ENCODE data around the gene DCP1B.

DCP1B gene

GRCh38 chr12:1904875-1905274 lies 99.4 kb downstream of the DCP1B start:
- H3K9ac ChIP-seq (ENCODE audit: low read length), result no peak overlapping the region
- no peak overlapping the region for H2BK15ac ChIP-seq (ENCODE audit: low read depth, poor library complexity, severe bottlenecking)
- no peak overlapping the region for H2BK5ac ChIP-seq (ENCODE audit: low read depth, low read length, poor library complexity, severe bottlenecking)
- no peak overlapping the region for H3K23ac ChIP-seq (ENCODE audit: low read length in 2 of 2)
- no peak overlapping the region for H4K8ac ChIP-seq (ENCODE audit: low read length)
- H2BK120ac ChIP-seq (ENCODE audit: low read depth, low read length), result no peak overlapping the region
- H2BK12ac ChIP-seq (ENCODE audit: low read length in 2 of 2), result no peak overlapping the region
- no peak overlapping the region for H3K4me2 ChIP-seq (ENCODE audit: low read length, poor library complexity, severe bottlenecking)
- DNase-seq, result no peak
- peaks cover 0 to 19% of the 10 kb centered on the region in 2 experiments for H3K27me3 ChIP-seq (ENCODE audit: control insufficient read depth in 1 of 2, insufficient read depth in 1 of 2, low read length in 2 of 2)
- H3K9me3 ChIP-seq (ENCODE audit: control insufficient read depth, low read length), result peaks cover 55% of the 10 kb centered on the region
- H3K27ac ChIP-seq (ENCODE audit: low read length, poor library complexity, severe bottlenecking), result no peak overlapping the region
- no peak overlapping the region for H3K4ac ChIP-seq (ENCODE audit: low read depth in 1 of 2, low read length in 2 of 2)
- H2AFZ ChIP-seq (ENCODE audit: low read depth, low read length), result no peak overlapping the region
- H3K36me3 ChIP-seq (ENCODE audit: control insufficient read depth in 1 of 2, insufficient read depth in 2 of 2, low read depth in 1 of 2, low read length in 2 of 2), result no peaks in the 10 kb centered on the region
- no peak overlapping the region for H2AK5ac ChIP-seq (ENCODE audit: low read length, severe bottlenecking)
- no peaks in the 10 kb centered on the region for H3K79me1 ChIP-seq (replicated peaks; ENCODE audit: low read length, poor library complexity, severe bottlenecking)
- no peak overlapping the region for H4K91ac ChIP-seq (ENCODE audit: low read length)
- H3K18ac ChIP-seq (ENCODE audit: low read depth in 1 of 2, low read length in 2 of 2), result no peak overlapping the region
- no peak overlapping the region for H3K4me3 ChIP-seq (ENCODE audit: insufficient read depth in 1 of 2, low read depth in 1 of 2, low read length in 2 of 2)
- no peaks in the 10 kb centered on the region for H3K4me1 ChIP-seq (ENCODE audit: control insufficient read depth, insufficient read depth, low read depth, low read length)
- no peak overlapping the region for H3K14ac ChIP-seq (ENCODE audit: low read length in 2 of 2)

- Histone ChIP-seq H2BK15ac (ENCODE audit: low read depth, poor library complexity, severe bottlenecking) (no peak overlapping the region), H3K4ac (ENCODE audit: low read depth in 1 of 2, low read length in 2 of 2) (no peak overlapping the region), H3K4me3 (ENCODE audit: insufficient read depth in 1 of 2, low read depth in 1 of 2, low read length in 2 of 2) (no peak overlapping the region), H3K27me3 (ENCODE audit: control insufficient read depth in 1 of 2, insufficient read depth in 1 of 2, low read length in 2 of 2) (no peaks in the 10 kb centered on the region), H4K8ac (ENCODE audit: low read length) (no peak overlapping the region), H3K36me3 (ENCODE audit: control insufficient read depth in 1 of 2, insufficient read depth in 2 of 2, low read depth in 1 of 2, low read length in 2 of 2) (no peaks in the 10 kb centered on the region), H2BK5ac (ENCODE audit: low read depth, low read length, poor library complexity, severe bottlenecking) (no peak overlapping the region), H2BK120ac (ENCODE audit: low read depth, low read length) (no peak overlapping the region), H3K4me2 (ENCODE audit: low read length, poor library complexity, severe bottlenecking) (no peak overlapping the region), H3K4me1 (ENCODE audit: control insufficient read depth, insufficient read depth, low read depth, low read length) (no peaks in the 10 kb centered on the region), H3K18ac (ENCODE audit: low read depth in 1 of 2, low read length in 2 of 2) (no peak overlapping the region), H2BK12ac (ENCODE audit: low read length in 2 of 2) (no peak overlapping the region), H3K14ac (ENCODE audit: low read length in 2 of 2) (no peak overlapping the region), H2AK5ac (ENCODE audit: low read length, severe bottlenecking) (no peak overlapping the region), H4K91ac (ENCODE audit: low read length) (no peak overlapping the region), H2AFZ (ENCODE audit: low read depth, low read length) (no peak overlapping the region), H3K9me3 (ENCODE audit: control insufficient read depth, low read length) (peaks cover 44% of the 10 kb centered on the region), H3K9ac (ENCODE audit: low read length) (no peak overlapping the region), H3K23ac (ENCODE audit: low read length in 2 of 2) (no peak overlapping the region), H3K79me1 (replicated peaks; ENCODE audit: low read length, poor library complexity, severe bottlenecking) (no peaks in the 10 kb centered on the region), H3K27ac (ENCODE audit: low read length, poor library complexity, severe bottlenecking) (no peak overlapping the region)
- no peak for DNase-seq
- 80% methylated on average over 5 of the region's 5 CpGs for WGBS
Observed at GRCh38 chr12:1896964-1897363, 107.3 kb downstream of the DCP1B start.

All from mesenchymal stem cell (in vitro differentiated cells and primary cell).